H9 (cell line): ENCODE results near the gene GPR141. TPM values are rescaled to one million over a fixed set of nuclear protein-coding genes. Genes with fewer than 3 reads are reported as not detected.

Experiments
- DNase-seq: peaks from one replicate; pipeline ENCODE4 v3.0.0-alpha.2; 2017
- H2AFZ ChIP-seq: one replicate; pipeline ENCODE4 v1.6.1; 2013; ENCODE audit warnings: mild to moderate bottlenecking, low read length, control low read depth, moderate library complexity
- H2AK5ac ChIP-seq: 2 replicates; pipeline ENCODE4 v1.6.1; 2013; ENCODE audit warnings: low read length, control low read depth, mixed read lengths; ENCODE audit not compliant: insufficient read length
- H2BK120ac ChIP-seq: one replicate; pipeline ENCODE4 v1.6.1; 2013; ENCODE audit warnings: low read depth, mild to moderate bottlenecking, low read length, control low read depth, inconsistent platforms; ENCODE audit not compliant: poor library complexity, severe bottlenecking
- H2BK12ac ChIP-seq: 2 replicates; pipeline ENCODE4 v1.6.1; 2013; ENCODE audit warnings: low read length, control low read depth, mixed read lengths, low read depth; ENCODE audit not compliant: insufficient read length
- H2BK15ac ChIP-seq: 2 replicates; pipeline ENCODE4 v1.6.1; 2013; ENCODE audit warnings: low read depth, low read length, control low read depth
- H2BK20ac ChIP-seq: one replicate; pipeline ENCODE4 v1.6.1; 2013; ENCODE audit warnings: low read depth, mild to moderate bottlenecking, low read length, control low read depth, inconsistent platforms; ENCODE audit not compliant: poor library complexity, severe bottlenecking
- H2BK5ac ChIP-seq: 2 replicates; pipeline ENCODE4 v1.6.1; 2013; ENCODE audit warnings: low read length, control low read depth, mixed read lengths; ENCODE audit not compliant: insufficient read length
- H3K14ac ChIP-seq: 2 replicates; pipeline ENCODE4 v1.6.1; 2013; ENCODE audit warnings: low read length, control low read depth; ENCODE audit not compliant: insufficient read depth
- H3K18ac ChIP-seq: 2 replicates; pipeline ENCODE4 v1.6.1; 2013; ENCODE audit warnings: low read depth, mild to moderate bottlenecking, mixed read lengths, low read length, control low read depth; ENCODE audit not compliant: insufficient read length
- H3K23ac ChIP-seq: 2 replicates; pipeline ENCODE4 v1.6.1; 2013; ENCODE audit warnings: low read length, control low read depth, mixed read lengths, low read depth; ENCODE audit not compliant: insufficient read length
- H3K23me2 ChIP-seq: 2 replicates; pipeline ENCODE4 v1.6.1; 2013; ENCODE audit warnings: low read depth, mild to moderate bottlenecking, mixed read lengths, low read length, control low read depth; ENCODE audit not compliant: insufficient read length, poor library complexity, severe bottlenecking
- H3K27ac ChIP-seq: 2 replicates; pipeline ENCODE4 v1.5.1; 2013; ENCODE audit warnings: low read length, control low read depth, mixed read lengths, low read depth; ENCODE audit not compliant: insufficient read length
- H3K27me3 ChIP-seq: 2 replicates; pipeline ENCODE4 v1.6.1; 2013; ENCODE audit warnings: low read length, control low read depth, inconsistent platforms; ENCODE audit not compliant: insufficient read depth
- H3K4ac ChIP-seq: 2 replicates; pipeline ENCODE4 v1.6.1; 2013; ENCODE audit warnings: low read depth, mild to moderate bottlenecking, control low read depth, inconsistent platforms, low read length, moderate library complexity
- H3K4me1 ChIP-seq: 2 replicates; pipeline ENCODE4 v1.6.1; 2013; ENCODE audit warnings: low read length, control low read depth, inconsistent platforms; ENCODE audit not compliant: insufficient read depth
- H3K4me2 ChIP-seq: 2 replicates; pipeline ENCODE4 v1.6.1; 2013; ENCODE audit warnings: low read length, control low read depth, mixed read lengths; ENCODE audit not compliant: insufficient read length, insufficient read depth
- H3K56ac ChIP-seq: 2 replicates; pipeline ENCODE4 v1.6.1; 2013; ENCODE audit warnings: low read depth, mild to moderate bottlenecking, mixed read lengths, low read length, control low read depth; ENCODE audit not compliant: insufficient read length
- H3K79me1 ChIP-seq: 2 replicates; pipeline ENCODE4 v1.6.1; 2013; ENCODE audit warnings: low read depth, mild to moderate bottlenecking, moderate library complexity, low read length, control low read depth, inconsistent platforms; ENCODE audit not compliant: insufficient read depth, poor library complexity, severe bottlenecking
- H3K79me2 ChIP-seq: 2 replicates; pipeline ENCODE4 v1.6.1; 2013; ENCODE audit warnings: low read length, control low read depth, inconsistent platforms; ENCODE audit not compliant: insufficient read depth
- H3K9ac ChIP-seq: 2 replicates; pipeline ENCODE4 v1.6.1; 2013; ENCODE audit warnings: low read length, control low read depth, mixed read lengths; ENCODE audit not compliant: insufficient read length; ENCODE audit errors: extremely low read depth
- H3K9me3 ChIP-seq: one replicate; pipeline ENCODE4 v1.6.1; 2013; ENCODE audit warnings: low read depth, low read length, inconsistent platforms; ENCODE audit not compliant: control insufficient read depth
- H3T11ph ChIP-seq: one replicate; pipeline ENCODE4 v1.6.1; 2013; ENCODE audit warnings: mild to moderate bottlenecking, low read length, control low read depth, inconsistent platforms
- H4K20me1 ChIP-seq: one replicate; pipeline ENCODE4 v1.6.1; 2013; ENCODE audit not compliant: control insufficient read depth, insufficient read length, insufficient read depth
- H4K5ac ChIP-seq: 2 replicates; pipeline ENCODE4 v1.6.1; 2013; ENCODE audit warnings: low read depth, mild to moderate bottlenecking, mixed read lengths, low read length, control low read depth; ENCODE audit not compliant: insufficient read length
- H4K8ac ChIP-seq: replicated peaks from 2 replicates; pipeline ENCODE4 v1.6.1; 2013; ENCODE audit warnings: low read length, control low read depth, mixed read lengths, low read depth; ENCODE audit not compliant: insufficient read length
- H4K91ac ChIP-seq: 2 replicates; pipeline ENCODE4 v1.6.1; 2013; ENCODE audit warnings: low read depth, mild to moderate bottlenecking, moderate library complexity, mixed read lengths, low read length, control low read depth; ENCODE audit not compliant: insufficient read length
- H3K27ac Mint-ChIP-seq, 3 experiments: 2 replicates in 2 of 3; 3 replicates in 1 of 3; pipeline ENCODE4 v1.8.0; 2020 to 2021; ENCODE audit warnings: mixed read lengths in 3 of 3, mild to moderate bottlenecking in 1 of 3, moderate library complexity in 1 of 3
- H3K27me3 Mint-ChIP-seq: 2 replicates; pipeline ENCODE4 v1.8.0; 2021; ENCODE audit warnings: low read depth, mild to moderate bottlenecking, moderate library complexity, mixed read lengths
- H3K36me3 Mint-ChIP-seq, 3 experiments: 2 replicates in 2 of 3; 3 replicates in 1 of 3; pipeline ENCODE4 v1.8.0; 2020 to 2021; ENCODE audit warnings: low read depth in 3 of 3, mixed read lengths in 3 of 3; ENCODE audit not compliant: insufficient read depth in 1 of 3
- H3K4me1 Mint-ChIP-seq, 2 experiments: 2 replicates each; pipeline ENCODE4 v1.8.0; 2020; ENCODE audit warnings: mixed read lengths in 2 of 2
- H3K4me3 Mint-ChIP-seq, 2 experiments: 2 replicates in 1 of 2; 3 replicates in 1 of 2; pipeline ENCODE4 v1.8.0; 2020 to 2021; ENCODE audit warnings: mild to moderate bottlenecking in 2 of 2, mixed read lengths in 2 of 2, moderate library complexity in 1 of 2
- H3K9me3 Mint-ChIP-seq, 2 experiments: 2 replicates in 1 of 2; 3 replicates in 1 of 2; pipeline ENCODE4 v1.8.0; 2020; ENCODE audit warnings: mild to moderate bottlenecking in 2 of 2, mixed read lengths in 2 of 2, moderate library complexity in 1 of 2
- WGBS: extraction: QIAGEN DNeasy Blood & Tissue Kit; methylation state at CpG from one replicate; pipeline ENCODE4 v1.1.7; 2013; ENCODE audit warnings: missing lambda C conversion rate, low lambda C conversion rate, mixed read lengths; ENCODE audit not compliant: insufficient read length; ENCODE audit errors: extremely low coverage; 5-methylcytosine and 5-hydroxymethylcytosine counted together
- total RNA-seq: library from RNA; stranded (reverse); gene quantifications from 2 replicates; pipeline ENCODE4 v1.2.1, GENCODE V29; 2021
- TF ChIP-seq, protein P1 (sequence below): fragments of 200-600 bp; sonication (generic); conservative IDR thresholded peaks from 3 replicates; pipeline ENCODE4 v1.8.0; 2021; ENCODE audit warnings: antibody characterized with exemption, mild to moderate bottlenecking

GPR141 gene
- total RNA-seq, 1 experiment from 2014 or later: 0.50 TPM

DNA sequence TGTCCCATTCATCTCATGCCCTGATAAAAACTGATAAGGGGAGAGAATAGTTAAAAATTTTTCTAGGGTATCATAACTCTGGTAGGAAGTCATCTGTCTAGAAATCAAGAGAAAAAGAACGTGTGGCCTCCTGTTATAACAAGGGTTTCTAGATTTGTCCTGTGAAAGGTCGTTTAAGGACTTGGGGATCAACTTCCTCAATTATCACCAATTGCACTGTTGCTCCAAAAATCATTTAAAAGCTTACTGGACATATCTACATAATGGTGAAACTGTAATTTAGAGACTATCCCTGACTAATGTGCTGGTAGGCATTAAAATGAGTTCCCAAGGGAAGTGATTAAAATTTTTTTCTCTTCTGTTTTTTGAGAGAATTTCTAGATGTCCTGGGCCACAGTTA lies 58.2 kb downstream of the GPR141 start:
- no peak overlapping the region for H2BK12ac ChIP-seq
- Mint-ChIP-seq H3K27me3 (no peaks in the 10 kb centered on the region), H3K27ac (no peak overlapping the region), H3K36me3 (no peaks in the 10 kb centered on the region), H3K4me3 (no peak overlapping the region), H3K9me3 (no peaks in the 10 kb centered on the region), H3K4me1 (peaks cover 0 to 3% of the 10 kb centered on the region in 2 experiments; a peak in 2 of 4 replicates)
- H3K4ac ChIP-seq: no peak overlapping the region
- no peaks in the 10 kb centered on the region for H3K23me2 ChIP-seq
- H3K27me3 ChIP-seq: no peaks in the 10 kb centered on the region
- H3K27ac ChIP-seq: no peak overlapping the region
- no peak overlapping the region for H3K18ac ChIP-seq
- H3K9ac ChIP-seq: no peak overlapping the region
- no peak overlapping the region for H2BK5ac ChIP-seq
- no peak overlapping the region for H2AFZ ChIP-seq
- H3K23ac ChIP-seq: no peak overlapping the region
- H2BK20ac ChIP-seq: no peak overlapping the region
- no peak overlapping the region for H3K56ac ChIP-seq
- no peaks in the 10 kb centered on the region for H3K9me3 ChIP-seq
- H3K14ac ChIP-seq: no peak overlapping the region
- H3T11ph ChIP-seq: no peak overlapping the region
- H4K8ac ChIP-seq: no peak overlapping the region
- H2AK5ac ChIP-seq: no peak overlapping the region
- no peaks in the 10 kb centered on the region for H3K79me1 ChIP-seq
- H4K20me1 ChIP-seq: no peaks in the 10 kb centered on the region
- H2BK120ac ChIP-seq: no peak overlapping the region
- TF ChIP-seq, protein P1, sequence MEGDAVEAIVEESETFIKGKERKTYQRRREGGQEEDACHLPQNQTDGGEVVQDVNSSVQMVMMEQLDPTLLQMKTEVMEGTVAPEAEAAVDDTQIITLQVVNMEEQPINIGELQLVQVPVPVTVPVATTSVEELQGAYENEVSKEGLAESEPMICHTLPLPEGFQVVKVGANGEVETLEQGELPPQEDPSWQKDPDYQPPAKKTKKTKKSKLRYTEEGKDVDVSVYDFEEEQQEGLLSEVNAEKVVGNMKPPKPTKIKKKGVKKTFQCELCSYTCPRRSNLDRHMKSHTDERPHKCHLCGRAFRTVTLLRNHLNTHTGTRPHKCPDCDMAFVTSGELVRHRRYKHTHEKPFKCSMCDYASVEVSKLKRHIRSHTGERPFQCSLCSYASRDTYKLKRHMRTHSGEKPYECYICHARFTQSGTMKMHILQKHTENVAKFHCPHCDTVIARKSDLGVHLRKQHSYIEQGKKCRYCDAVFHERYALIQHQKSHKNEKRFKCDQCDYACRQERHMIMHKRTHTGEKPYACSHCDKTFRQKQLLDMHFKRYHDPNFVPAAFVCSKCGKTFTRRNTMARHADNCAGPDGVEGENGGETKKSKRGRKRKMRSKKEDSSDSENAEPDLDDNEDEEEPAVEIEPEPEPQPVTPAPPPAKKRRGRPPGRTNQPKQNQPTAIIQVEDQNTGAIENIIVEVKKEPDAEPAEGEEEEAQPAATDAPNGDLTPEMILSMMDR: no peak
- H3K4me1 ChIP-seq: no peaks in the 10 kb centered on the region
- no peak overlapping the region for H4K5ac ChIP-seq
- DNase-seq: no peak
- no peak overlapping the region for H4K91ac ChIP-seq
- no CpG with 5 or more reads among the region's 2 CpGs for WGBS
- no peaks in the 10 kb centered on the region for H3K79me2 ChIP-seq
- no peak overlapping the region for H3K4me2 ChIP-seq
- H2BK15ac ChIP-seq: no peak overlapping the region
